ENCODE data around the gene TMEM123.
"Not testable (repeated sequence)": the region's sequence is repeated elsewhere in the genome, so short reads cannot be mapped to it uniquely, and the experiment has no call there.

TMEM123 gene

GRCh38 chr11:102435688-102436087 is 16.9 kb downstream of the TMEM123 start:
- no peaks in the 10 kb centered on the region for H3K36me3 ChIP-seq (ENCODE audit: control insufficient read depth in 2 of 2, insufficient read depth in 2 of 2, low read length in 2 of 2)

GRCh38 chr11:102433571-102433970 is 19.0 kb downstream of the TMEM123 start:
- H3K36me3 ChIP-seq (ENCODE audit: control insufficient read depth in 2 of 2, insufficient read depth in 2 of 2, low read length in 2 of 2): not testable (repeated sequence)

More at GRCh38 chr11:102435688-102436087, 16.9 kb downstream of the TMEM123 start:
- Histone ChIP-seq H3K4me1 (ENCODE audit: control insufficient read depth, insufficient read depth, low read length) (no peaks in the 10 kb centered on the region), H3K27ac (ENCODE audit: low read length) (no peak overlapping the region), H3K4me3 (ENCODE audit: low read length in 2 of 2) (no peak overlapping the region), H3K9ac (ENCODE audit: low read length in 2 of 2) (no peak overlapping the region), H3K9me3 (ENCODE audit: control insufficient read depth in 2 of 2, low read length in 2 of 2) (no peaks in the 10 kb centered on the region), H3K27me3 (ENCODE audit: control insufficient read depth in 1 of 2, insufficient read depth in 2 of 2, low read length in 2 of 2) (no peaks in the 10 kb centered on the region)

GRCh38 chr11:102432560-102432959 is 20.0 kb downstream of the TMEM123 start:
- peaks cover 12% of the 10 kb centered on the region for H3K4me1 ChIP-seq (ENCODE audit: control insufficient read depth, insufficient read depth, low read length)
- not testable (repeated sequence) for H3K36me3 ChIP-seq (ENCODE audit: control insufficient read depth in 2 of 2, insufficient read depth in 2 of 2, low read length in 2 of 2); H3K9ac ChIP-seq (ENCODE audit: low read length in 2 of 2); H3K4me3 ChIP-seq (ENCODE audit: low read length in 2 of 2); H3K9me3 ChIP-seq (ENCODE audit: control insufficient read depth in 2 of 2, low read length in 2 of 2); H3K27me3 ChIP-seq (ENCODE audit: control insufficient read depth in 1 of 2, insufficient read depth in 2 of 2, low read length in 2 of 2); H3K27ac ChIP-seq (ENCODE audit: low read length)

More at GRCh38 chr11:102433571-102433970, 19.0 kb downstream of the TMEM123 start:
- H3K4me1 ChIP-seq (ENCODE audit: control insufficient read depth, insufficient read depth, low read length): peaks cover 12% of the 10 kb centered on the region
- not testable (repeated sequence) for H3K9ac ChIP-seq (ENCODE audit: low read length in 2 of 2); H3K27me3 ChIP-seq (ENCODE audit: control insufficient read depth in 1 of 2, insufficient read depth in 2 of 2, low read length in 2 of 2); H3K4me3 ChIP-seq (ENCODE audit: low read length in 2 of 2); H3K27ac ChIP-seq (ENCODE audit: low read length); H3K9me3 ChIP-seq (ENCODE audit: control insufficient read depth in 2 of 2, low read length in 2 of 2)

- H3K36me3 ChIP-seq (ENCODE audit: control insufficient read depth in 2 of 2, insufficient read depth in 2 of 2, low read length in 2 of 2): no peaks in the 10 kb centered on the region
- no peak overlapping the region for H3K4me3 ChIP-seq (ENCODE audit: low read length in 2 of 2)
- H3K4me1 ChIP-seq (ENCODE audit: control insufficient read depth, insufficient read depth, low read length): peaks cover 12% of the 10 kb centered on the region
- no peaks in the 10 kb centered on the region for H3K27me3 ChIP-seq (ENCODE audit: control insufficient read depth in 1 of 2, insufficient read depth in 2 of 2, low read length in 2 of 2)
- no peak overlapping the region for H3K9ac ChIP-seq (ENCODE audit: low read length in 2 of 2)
- no peaks in the 10 kb centered on the region for H3K9me3 ChIP-seq (ENCODE audit: control insufficient read depth in 2 of 2, low read length in 2 of 2)
- no peak overlapping the region for H3K27ac ChIP-seq (ENCODE audit: low read length)
Measured at GRCh38 chr11:102431404-102431803, 21.2 kb downstream of the TMEM123 start.

- H3K9me3 ChIP-seq (ENCODE audit: control insufficient read depth in 2 of 2, low read length in 2 of 2): no peaks in the 10 kb centered on the region
- H3K36me3 ChIP-seq (ENCODE audit: control insufficient read depth in 2 of 2, insufficient read depth in 2 of 2, low read length in 2 of 2): no peaks in the 10 kb centered on the region
- H3K4me3 ChIP-seq (ENCODE audit: low read length in 2 of 2): no peak overlapping the region
- H3K4me1 ChIP-seq (ENCODE audit: control insufficient read depth, insufficient read depth, low read length): peaks cover 12% of the 10 kb centered on the region
- no peak overlapping the region for H3K27ac ChIP-seq (ENCODE audit: low read length)
- H3K27me3 ChIP-seq (ENCODE audit: control insufficient read depth in 1 of 2, insufficient read depth in 2 of 2, low read length in 2 of 2): no peaks in the 10 kb centered on the region
- no peak overlapping the region for H3K9ac ChIP-seq (ENCODE audit: low read length in 2 of 2)
Measured at GRCh38 chr11:102430158-102430836, 22.3 kb downstream of the TMEM123 start.

GRCh38 chr11:102429691-102430090 is 22.9 kb downstream of the TMEM123 start:
- Histone ChIP-seq H3K9me3 (ENCODE audit: control insufficient read depth in 2 of 2, low read length in 2 of 2) (no peaks in the 10 kb centered on the region), H3K27ac (ENCODE audit: low read length) (no peak overlapping the region), H3K36me3 (ENCODE audit: control insufficient read depth in 2 of 2, insufficient read depth in 2 of 2, low read length in 2 of 2) (no peaks in the 10 kb centered on the region), H3K27me3 (ENCODE audit: control insufficient read depth in 1 of 2, insufficient read depth in 2 of 2, low read length in 2 of 2) (no peaks in the 10 kb centered on the region), H3K4me1 (ENCODE audit: control insufficient read depth, insufficient read depth, low read length) (peaks cover 15% of the 10 kb centered on the region), H3K4me3 (ENCODE audit: low read length in 2 of 2) (no peak overlapping the region), H3K9ac (ENCODE audit: low read length in 2 of 2) (no peak overlapping the region)

GRCh38 chr11:102429226-102429625 is 23.3 kb downstream of the TMEM123 start:
- no peak overlapping the region for H3K4me3 ChIP-seq (ENCODE audit: low read length in 2 of 2)
- H3K27ac ChIP-seq (ENCODE audit: low read length): no peak overlapping the region

GRCh38 chr11:102428696-102429095 is 23.9 kb downstream of the TMEM123 start:
- no peak overlapping the region for H3K27ac ChIP-seq (ENCODE audit: low read length)
- no peaks in the 10 kb centered on the region for H3K27me3 ChIP-seq (ENCODE audit: control insufficient read depth in 1 of 2, insufficient read depth in 2 of 2, low read length in 2 of 2)
- no peaks in the 10 kb centered on the region for H3K36me3 ChIP-seq (ENCODE audit: control insufficient read depth in 2 of 2, insufficient read depth in 2 of 2, low read length in 2 of 2)
- no peak overlapping the region for H3K4me3 ChIP-seq (ENCODE audit: low read length in 2 of 2)
- no peak overlapping the region for H3K9ac ChIP-seq (ENCODE audit: low read length in 2 of 2)
- peaks cover 15% of the 10 kb centered on the region for H3K4me1 ChIP-seq (ENCODE audit: control insufficient read depth, insufficient read depth, low read length)
- H3K9me3 ChIP-seq (ENCODE audit: control insufficient read depth in 2 of 2, low read length in 2 of 2): no peaks in the 10 kb centered on the region

More at GRCh38 chr11:102429226-102429625, 23.3 kb downstream of the TMEM123 start:
- no peaks in the 10 kb centered on the region for H3K36me3 ChIP-seq (ENCODE audit: control insufficient read depth in 2 of 2, insufficient read depth in 2 of 2, low read length in 2 of 2)
- H3K27me3 ChIP-seq (ENCODE audit: control insufficient read depth in 1 of 2, insufficient read depth in 2 of 2, low read length in 2 of 2): no peaks in the 10 kb centered on the region
- no peaks in the 10 kb centered on the region for H3K9me3 ChIP-seq (ENCODE audit: control insufficient read depth in 2 of 2, low read length in 2 of 2)
- H3K4me1 ChIP-seq (ENCODE audit: control insufficient read depth, insufficient read depth, low read length): peaks cover 15% of the 10 kb centered on the region
- no peak overlapping the region for H3K9ac ChIP-seq (ENCODE audit: low read length in 2 of 2)

- Histone ChIP-seq H3K27ac (ENCODE audit: low read length) (no peak overlapping the region), H3K4me1 (ENCODE audit: control insufficient read depth, insufficient read depth, low read length) (peaks cover 22% of the 10 kb centered on the region), H3K27me3 (ENCODE audit: control insufficient read depth in 1 of 2, insufficient read depth in 2 of 2, low read length in 2 of 2) (no peaks in the 10 kb centered on the region), H3K9me3 (ENCODE audit: control insufficient read depth in 2 of 2, low read length in 2 of 2) (no peaks in the 10 kb centered on the region), H3K36me3 (ENCODE audit: control insufficient read depth in 2 of 2, insufficient read depth in 2 of 2, low read length in 2 of 2) (no peaks in the 10 kb centered on the region), H3K9ac (ENCODE audit: low read length in 2 of 2) (no peak overlapping the region), H3K4me3 (ENCODE audit: low read length in 2 of 2) (no peak overlapping the region)
Measured at GRCh38 chr11:102427068-102427467, 25.5 kb downstream of the TMEM123 start.

- Histone ChIP-seq H3K9ac (ENCODE audit: low read length in 2 of 2) (no peak overlapping the region), H3K36me3 (ENCODE audit: control insufficient read depth in 2 of 2, insufficient read depth in 2 of 2, low read length in 2 of 2) (no peaks in the 10 kb centered on the region), H3K4me3 (ENCODE audit: low read length in 2 of 2) (no peak overlapping the region), H3K27me3 (ENCODE audit: control insufficient read depth in 1 of 2, insufficient read depth in 2 of 2, low read length in 2 of 2) (no peaks in the 10 kb centered on the region), H3K9me3 (ENCODE audit: control insufficient read depth in 2 of 2, low read length in 2 of 2) (no peaks in the 10 kb centered on the region), H3K4me1 (ENCODE audit: control insufficient read depth, insufficient read depth, low read length) (peaks cover 22% of the 10 kb centered on the region), H3K27ac (ENCODE audit: low read length) (no peak overlapping the region)
Measured at GRCh38 chr11:102426570-102426969, 26.0 kb downstream of the TMEM123 start.

GRCh38 chr11:102426000-102426399 is 26.6 kb downstream of the TMEM123 start:
- H3K27ac ChIP-seq (ENCODE audit: low read length): no peak overlapping the region
- H3K9ac ChIP-seq (ENCODE audit: low read length in 2 of 2): no peak overlapping the region
- no peaks in the 10 kb centered on the region for H3K27me3 ChIP-seq (ENCODE audit: control insufficient read depth in 1 of 2, insufficient read depth in 2 of 2, low read length in 2 of 2)
- H3K4me1 ChIP-seq (ENCODE audit: control insufficient read depth, insufficient read depth, low read length): peaks cover 22% of the 10 kb centered on the region
- H3K4me3 ChIP-seq (ENCODE audit: low read length in 2 of 2): no peak overlapping the region
- H3K9me3 ChIP-seq (ENCODE audit: control insufficient read depth in 2 of 2, low read length in 2 of 2): no peaks in the 10 kb centered on the region
- H3K36me3 ChIP-seq (ENCODE audit: control insufficient read depth in 2 of 2, insufficient read depth in 2 of 2, low read length in 2 of 2): no peaks in the 10 kb centered on the region

All from stomach smooth muscle (tissue), 2 donors.